ENCODE results near the gene DSC2. TPM values are rescaled to one million over a fixed set of nuclear protein-coding genes. Genes with fewer than 3 reads are reported as not detected.

DSC2 gene
- not detected for total RNA-seq
- polyA plus RNA-seq, result not detected

GRCh38 chr18:31102025-31102684 lies at the start of gene DSC2:
TSS of gene DSC2 (minus strand) at chr18:31102421. CDS start at chr18:31101971, 450 bp downstream.
- no peaks in the 10 kb centered on the region for H3K27me3 Mint-ChIP-seq
- H3K4me1 Mint-ChIP-seq, result no peaks in the 10 kb centered on the region
- Histone ChIP-seq H3K27me3 (ENCODE audit: control insufficient read depth, insufficient read depth, low read length) (no peaks in the 10 kb centered on the region), H3K36me3 (ENCODE audit: control insufficient read depth, insufficient read depth, low read length) (no peaks in the 10 kb centered on the region), H3K9me3 (ENCODE audit: control insufficient read depth in 2 of 2, low read length in 2 of 2) (no peaks in the 10 kb centered on the region), H3K4me3 (ENCODE audit: low read depth, low read length) (no peak within 1 kb of the TSS), H3K4me1 (ENCODE audit: control insufficient read depth, insufficient read depth, low read length, poor library complexity, severe bottlenecking) (no peaks in the 10 kb centered on the region), H3K27ac (ENCODE audit: insufficient read depth, low read length, poor library complexity, severe bottlenecking) (no peak within 1 kb of the TSS)
- H3K4me3 Mint-ChIP-seq, result no peak within 1 kb of the TSS
- H3K27ac Mint-ChIP-seq, result no peak within 1 kb of the TSS
- H3K9me3 Mint-ChIP-seq, result peaks cover 0 to 13% (median 6%) of the 10 kb centered on the region in 7 donors
- DNase-seq (no peak), ATAC-seq (ENCODE audit: low read depth in 2 of 2) (no peak)
- no peaks in the 10 kb centered on the region for H3K36me3 Mint-ChIP-seq

- no peaks in the 10 kb centered on the region for H3K27me3 ChIP-seq (ENCODE audit: control insufficient read depth, insufficient read depth, low read length)
- no peak overlapping the region for H3K27ac ChIP-seq (ENCODE audit: insufficient read depth, low read length, poor library complexity, severe bottlenecking)
- H3K4me1 ChIP-seq (ENCODE audit: control insufficient read depth, insufficient read depth, low read length, poor library complexity, severe bottlenecking), result no peaks in the 10 kb centered on the region
- no peaks in the 10 kb centered on the region for H3K4me1 Mint-ChIP-seq
- peaks cover 1 to 15% (median 7%) of the 10 kb centered on the region in 7 donors for H3K9me3 Mint-ChIP-seq
- H3K27me3 Mint-ChIP-seq, result no peaks in the 10 kb centered on the region
- no peak overlapping the region for H3K4me3 Mint-ChIP-seq
- H3K9me3 ChIP-seq (ENCODE audit: control insufficient read depth in 2 of 2, low read length in 2 of 2), result peaks cover 3 to 5% of the 10 kb centered on the region in 2 experiments
- H3K36me3 Mint-ChIP-seq, result no peaks in the 10 kb centered on the region
- no peak overlapping the region for H3K27ac Mint-ChIP-seq
- H3K4me3 ChIP-seq (ENCODE audit: low read depth, low read length), result no peak overlapping the region
- no peaks in the 10 kb centered on the region for H3K36me3 ChIP-seq (ENCODE audit: control insufficient read depth, insufficient read depth, low read length)
- ATAC-seq (ENCODE audit: low read depth in 2 of 2) (no peak), DNase-seq (no peak)
These were observed 47.1 kb upstream of the DSC2 start for GRCh38 chr18:31149351-31149750.

DNA sequence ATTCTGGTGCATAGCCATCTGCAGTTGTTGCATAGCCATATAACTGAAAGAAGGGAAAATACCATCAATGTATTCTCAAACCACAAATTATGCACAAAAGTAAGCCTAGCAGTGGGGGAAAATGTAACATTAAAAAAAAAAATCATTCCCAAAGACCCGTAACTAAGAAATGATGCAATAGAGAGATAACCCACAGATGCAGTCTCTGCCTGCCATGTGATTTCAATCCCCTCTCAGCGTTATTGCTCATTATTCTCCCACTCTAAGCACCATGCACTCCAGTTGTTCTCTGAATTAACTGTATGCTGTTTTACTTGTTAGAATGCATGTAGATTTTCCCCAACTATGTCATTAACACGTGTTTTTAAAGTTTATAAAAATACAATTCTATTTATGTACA lies 46.4 kb upstream of the DSC2 start:
- Mint-ChIP-seq H3K9me3 (peaks cover 1 to 12% (median 7%) of the 10 kb centered on the region in 7 donors), H3K27me3 (no peaks in the 10 kb centered on the region), H3K4me1 (no peaks in the 10 kb centered on the region), H3K4me3 (no peak overlapping the region), H3K36me3 (no peaks in the 10 kb centered on the region), H3K27ac (no peak overlapping the region)
- Histone ChIP-seq H3K27me3 (ENCODE audit: control insufficient read depth, insufficient read depth, low read length) (no peaks in the 10 kb centered on the region), H3K27ac (ENCODE audit: insufficient read depth, low read length, poor library complexity, severe bottlenecking) (no peak overlapping the region), H3K4me3 (ENCODE audit: low read depth, low read length) (no peak overlapping the region), H3K36me3 (ENCODE audit: control insufficient read depth, insufficient read depth, low read length) (no peaks in the 10 kb centered on the region), H3K9me3 (ENCODE audit: control insufficient read depth in 2 of 2, low read length in 2 of 2) (peaks cover 3 to 5% of the 10 kb centered on the region in 2 experiments), H3K4me1 (ENCODE audit: control insufficient read depth, insufficient read depth, low read length, poor library complexity, severe bottlenecking) (no peaks in the 10 kb centered on the region)
- no peak for ATAC-seq (ENCODE audit: low read depth in 2 of 2)
- no peak for DNase-seq

DNA sequence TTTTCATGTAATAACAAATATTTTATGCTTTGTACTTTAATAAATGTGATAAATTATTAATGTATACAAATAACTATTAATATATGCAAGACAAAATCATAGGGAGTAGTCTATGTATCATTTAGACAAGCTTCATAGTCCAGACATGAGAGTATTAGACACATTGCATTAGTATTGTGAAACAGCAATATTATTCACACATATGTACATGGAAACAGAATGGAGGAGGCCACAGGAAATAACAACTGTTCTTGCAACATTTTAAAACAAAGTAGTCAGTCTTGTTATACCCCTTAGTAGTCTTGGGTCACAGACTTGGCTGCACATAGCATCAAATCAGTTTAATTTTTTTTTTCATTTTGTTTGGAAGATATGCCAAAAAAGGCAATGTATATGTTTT lies 44.6 kb upstream of the DSC2 start:
- Mint-ChIP-seq H3K4me3 (no peak overlapping the region), H3K27ac (no peak overlapping the region), H3K36me3 (no peaks in the 10 kb centered on the region), H3K4me1 (no peaks in the 10 kb centered on the region), H3K9me3 (peaks cover 1 to 15% (median 5%) of the 10 kb centered on the region in 7 donors), H3K27me3 (no peaks in the 10 kb centered on the region)
- DNase-seq (no peak), ATAC-seq (ENCODE audit: low read depth in 2 of 2) (no peak)
- no peak overlapping the region for H3K4me3 ChIP-seq (ENCODE audit: low read depth, low read length)
- H3K27ac ChIP-seq (ENCODE audit: insufficient read depth, low read length, poor library complexity, severe bottlenecking), result no peak overlapping the region
- H3K27me3 ChIP-seq (ENCODE audit: control insufficient read depth, insufficient read depth, low read length), result no peaks in the 10 kb centered on the region
- no peaks in the 10 kb centered on the region for H3K36me3 ChIP-seq (ENCODE audit: control insufficient read depth, insufficient read depth, low read length)
- H3K4me1 ChIP-seq (ENCODE audit: control insufficient read depth, insufficient read depth, low read length, poor library complexity, severe bottlenecking), result no peaks in the 10 kb centered on the region
- peaks cover 3 to 5% of the 10 kb centered on the region in 2 experiments for H3K9me3 ChIP-seq (ENCODE audit: control insufficient read depth in 2 of 2, low read length in 2 of 2)

DNA sequence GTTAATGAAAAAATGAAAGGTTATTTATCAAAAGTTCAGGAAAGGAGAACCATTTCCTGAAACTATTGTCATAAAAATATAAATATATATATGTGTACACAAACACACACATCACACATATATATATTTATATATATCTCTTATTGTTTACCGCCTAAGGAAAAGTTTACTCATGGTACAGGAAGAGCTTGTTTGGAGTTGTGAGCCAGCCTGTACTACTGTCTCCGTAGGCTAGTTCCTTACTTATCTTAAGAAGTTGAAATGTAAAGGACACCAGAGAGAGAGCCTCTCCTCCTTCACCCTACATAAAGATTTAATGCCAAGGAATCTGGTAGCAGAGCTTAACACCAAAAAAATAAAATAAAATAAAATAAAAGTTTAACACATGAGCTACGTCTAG lies 40.8 kb upstream of the DSC2 start:
- Histone ChIP-seq H3K4me1 (ENCODE audit: control insufficient read depth, insufficient read depth, low read length, poor library complexity, severe bottlenecking) (no peaks in the 10 kb centered on the region), H3K36me3 (ENCODE audit: control insufficient read depth, insufficient read depth, low read length) (no peaks in the 10 kb centered on the region), H3K4me3 (ENCODE audit: low read depth, low read length) (no peak overlapping the region), H3K27me3 (ENCODE audit: control insufficient read depth, insufficient read depth, low read length) (no peaks in the 10 kb centered on the region), H3K27ac (ENCODE audit: insufficient read depth, low read length, poor library complexity, severe bottlenecking) (no peak overlapping the region), H3K9me3 (ENCODE audit: control insufficient read depth in 2 of 2, low read length in 2 of 2) (peaks cover 0 to 3% of the 10 kb centered on the region in 2 experiments)
- H3K27ac Mint-ChIP-seq, result no peak overlapping the region
- no peaks in the 10 kb centered on the region for H3K4me1 Mint-ChIP-seq
- ATAC-seq (ENCODE audit: low read depth in 2 of 2) (no peak), DNase-seq (no peak)
- H3K27me3 Mint-ChIP-seq, result no peaks in the 10 kb centered on the region
- H3K4me3 Mint-ChIP-seq, result no peak overlapping the region
- H3K36me3 Mint-ChIP-seq, result no peaks in the 10 kb centered on the region
- peaks cover 1 to 14% (median 5%) of the 10 kb centered on the region in 7 donors for H3K9me3 Mint-ChIP-seq

- ATAC-seq (ENCODE audit: low read depth in 2 of 2) (no peak), DNase-seq (no peak)
- peaks cover 0 to 9% (median 2%) of the 10 kb centered on the region in 7 donors for H3K9me3 Mint-ChIP-seq
- H3K27ac ChIP-seq (ENCODE audit: insufficient read depth, low read length, poor library complexity, severe bottlenecking), result no peak overlapping the region
- H3K36me3 ChIP-seq (ENCODE audit: control insufficient read depth, insufficient read depth, low read length), result no peaks in the 10 kb centered on the region
- no peak overlapping the region for H3K27ac Mint-ChIP-seq
- H3K9me3 ChIP-seq (ENCODE audit: control insufficient read depth in 2 of 2, low read length in 2 of 2), result no peaks in the 10 kb centered on the region
- H3K36me3 Mint-ChIP-seq, result no peaks in the 10 kb centered on the region
- no peaks in the 10 kb centered on the region for H3K4me1 ChIP-seq (ENCODE audit: control insufficient read depth, insufficient read depth, low read length, poor library complexity, severe bottlenecking)
- H3K27me3 Mint-ChIP-seq, result no peaks in the 10 kb centered on the region
- H3K4me3 Mint-ChIP-seq, result no peak overlapping the region
- H3K4me3 ChIP-seq (ENCODE audit: low read depth, low read length), result no peak overlapping the region
- H3K4me1 Mint-ChIP-seq, result no peaks in the 10 kb centered on the region
- no peaks in the 10 kb centered on the region for H3K27me3 ChIP-seq (ENCODE audit: control insufficient read depth, insufficient read depth, low read length)
These were observed 36.5 kb upstream of the DSC2 start for GRCh38 chr18:31138709-31139108.

- Histone ChIP-seq H3K27me3 (ENCODE audit: control insufficient read depth, insufficient read depth, low read length) (no peaks in the 10 kb centered on the region), H3K9me3 (ENCODE audit: control insufficient read depth in 2 of 2, low read length in 2 of 2) (no peaks in the 10 kb centered on the region), H3K4me1 (ENCODE audit: control insufficient read depth, insufficient read depth, low read length, poor library complexity, severe bottlenecking) (no peaks in the 10 kb centered on the region), H3K27ac (ENCODE audit: insufficient read depth, low read length, poor library complexity, severe bottlenecking) (no peak overlapping the region), H3K4me3 (ENCODE audit: low read depth, low read length) (no peak overlapping the region), H3K36me3 (ENCODE audit: control insufficient read depth, insufficient read depth, low read length) (no peaks in the 10 kb centered on the region)
- H3K27me3 Mint-ChIP-seq, result no peaks in the 10 kb centered on the region
- H3K9me3 Mint-ChIP-seq, result peaks cover 0 to 14% (median 2%) of the 10 kb centered on the region in 7 donors
- ATAC-seq (ENCODE audit: low read depth in 2 of 2) (no peak), DNase-seq (no peak)
- H3K36me3 Mint-ChIP-seq, result no peaks in the 10 kb centered on the region
- H3K4me3 Mint-ChIP-seq, result no peak overlapping the region
- H3K27ac Mint-ChIP-seq, result no peak overlapping the region
- no peaks in the 10 kb centered on the region for H3K4me1 Mint-ChIP-seq
These were observed 32.8 kb upstream of the DSC2 start for GRCh38 chr18:31134988-31135529.

Data from CD4-positive, CD25-positive, alpha-beta regulatory T cell (primary cell).